Motor neuron (in vitro differentiated cells): Measurements from ENCODE around the gene CLTA. TPM values are rescaled to one million over a fixed set of nuclear protein-coding genes. Genes with fewer than 3 reads are reported as not detected.
"Not testable (repeated sequence)": the region's sequence is repeated elsewhere in the genome, so short reads cannot be mapped to it uniquely, and the experiment has no call there.

Experiments
- ATAC-seq, 8 experiments: fragments of 200-7000 bp; cut with Tn5 transposase; replicated peaks in 6 of 8; 2 replicates each; pipeline ENCODE4 v1.8.0; 2021; ENCODE audit warnings: mild to moderate bottlenecking in 8 of 8, moderate library complexity in 8 of 8
- H3K27ac ChIP-seq, 2 donors: fragments of 250-450 bp; sonication (Bioruptor Pico); 2 replicates each; pipeline ENCODE4 v1.9.0; 2021; ENCODE audit warnings: antibody characterized with exemption in 2 of 2, mild to moderate bottlenecking in 2 of 2, moderate library complexity in 1 of 2
- H3K4me1 ChIP-seq, 2 donors: fragments of 250-450 bp; sonication (Bioruptor Pico); replicated peaks in 1 of 2; 2 replicates each; pipeline ENCODE4 v1.6.1; 2021; ENCODE audit warnings: antibody characterized with exemption in 2 of 2, mild to moderate bottlenecking in 2 of 2, moderate library complexity in 1 of 2
- H3K4me3 ChIP-seq, 5 donors: fragments of 250-450 bp; sonication (Bioruptor Pico); 2 replicates each; pipeline ENCODE4 v1.9.0; 2021; ENCODE audit warnings: antibody characterized with exemption in 5 of 5, mild to moderate bottlenecking in 5 of 5, moderate library complexity in 4 of 5
- WGBS, 10 experiments: fragments of 450-650 bp; shearing (Covaris generic); methylation state at CpG; one replicate each; pipeline ENCODE4 v1.0.0; 2022; 5-methylcytosine and 5-hydroxymethylcytosine counted together
- in situ Hi-C, 9 experiments: fragments of 400-800 bp; cut with MboI; loops; one replicate each; pipeline ENCODE4 v1.15.0; 2021; ENCODE audit warnings: low sequenced_read_pairs in 9 of 9, low pct_unique_long_range_greater_than_20kb in 2 of 9; ENCODE audit not compliant: unreplicated experiment in 9 of 9
- total RNA-seq, 8 experiments: library from RNA; unstranded; fragments of 300-600 nt; gene quantifications; 2 replicates each; pipeline versions ENCODE4 v1.2.3 to v1.2.4, GENCODE V29; 2022

The CLTA gene
- total RNA-seq, 8 experiments from 2014 or later, result 131 to 258 (median 158) TPM

GRCh38 chr9:36221667-36222066, 30.9 kb downstream of the CLTA start:
- ATAC-seq, result no peak
- H3K27ac ChIP-seq, result no peak overlapping the region
- H3K4me3 ChIP-seq, result no peak overlapping the region
- 83 to 100% (median 100%) methylated on average over 1 to 3 of the region's 3 CpGs; no CpG with 5 or more reads in 3 of the 10 experiments for WGBS, 10 experiments
- no peaks in the 10 kb centered on the region for H3K4me1 ChIP-seq
- in situ Hi-C loops, result no loop called here

GRCh38 chr9:36222449-36222848, 31.7 kb downstream of the CLTA start:
- no peak overlapping the region for H3K4me3 ChIP-seq
- no peak overlapping the region for H3K27ac ChIP-seq
- no peak for ATAC-seq
- H3K4me1 ChIP-seq, result no peaks in the 10 kb centered on the region
- in situ Hi-C loops, result no loop called here
- 80 to 100% (median 100%) methylated on average over 1 of the region's 1 CpG; no CpG with 5 or more reads in 4 of the 10 experiments for WGBS, 10 experiments

DNA sequence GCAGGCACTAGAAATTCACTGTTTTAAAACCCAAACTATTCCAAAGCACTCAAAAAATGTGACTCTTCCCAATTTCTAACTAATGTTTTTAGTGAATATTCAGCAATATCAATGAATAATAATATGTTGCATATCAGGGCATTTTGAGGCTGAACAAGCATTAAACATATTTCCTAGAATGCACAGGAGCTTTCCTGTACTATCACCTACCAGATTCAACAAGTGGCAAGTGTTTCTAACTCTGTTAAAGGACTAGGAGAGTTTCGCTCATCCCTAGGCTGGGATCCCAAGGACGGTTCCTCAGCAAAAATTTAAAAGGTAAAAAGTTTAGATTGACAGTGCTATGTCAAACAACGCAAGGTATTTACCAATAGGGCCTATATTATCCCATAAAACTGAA, 46.5 kb downstream of the CLTA start:
- WGBS, 10 experiments, result 89 to 100% (median 100%) methylated on average over 2 to 3 of the region's 3 CpGs; no CpG with 5 or more reads in 1 of the 10 experiments

GRCh38 chr9:36239205-36239604, 48.5 kb downstream of the CLTA start:
- H3K4me3 ChIP-seq, H3K27ac ChIP-seq, ATAC-seq, H3K4me1 ChIP-seq: not testable (repeated sequence)
- 93 to 100% (median 100%) methylated on average over 1 to 7 of the region's 7 CpGs; no CpG with 5 or more reads in 1 of the 10 experiments for WGBS, 10 experiments
- in situ Hi-C loops, result loop anchor here in 1 of 9 experiments (25.0 kb wide), 1 partner anchor 98 kb away; no protein-coding TSS in a partner anchor

More for the DNA sequence above, 46.5 kb downstream of the CLTA start:
- no peak overlapping the region for H3K4me3 ChIP-seq
- no peak overlapping the region for H3K27ac ChIP-seq
- in situ Hi-C loops, result loop anchor here in 1 of 9 experiments (25.0 kb wide), 1 partner anchor 100 kb away; no protein-coding TSS in a partner anchor
- H3K4me1 ChIP-seq, result no peaks in the 10 kb centered on the region
- ATAC-seq, result no peak

- ATAC-seq, H3K27ac ChIP-seq, H3K4me3 ChIP-seq, H3K4me1 ChIP-seq: not testable (repeated sequence)
- WGBS, 10 experiments, result 83 to 100% (median 100%) methylated on average over 1 to 3 of the region's 3 CpGs; no CpG with 5 or more reads in 2 of the 10 experiments
- in situ Hi-C loops, result loop anchor here in 1 of 9 experiments (25.0 kb wide), 1 partner anchor 98 kb away; no protein-coding TSS in a partner anchor
Observed at GRCh38 chr9:36239675-36240074, 49.0 kb downstream of the CLTA start.

GRCh38 chr9:36245906-36246305, 55.2 kb downstream of the CLTA start:
- no peak overlapping the region for H3K27ac ChIP-seq
- 55 to 100% (median 94%) methylated on average over 1 to 5 of the region's 6 CpGs for WGBS, 10 experiments
- H3K4me1 ChIP-seq, result no peaks in the 10 kb centered on the region

GRCh38 chr9:36247356-36247755, 56.6 kb downstream of the CLTA start:
- no peak for ATAC-seq
- 75 to 100% (median 100%) methylated on average over 1 to 3 of the region's 3 CpGs; no CpG with 5 or more reads in 1 of the 10 experiments for WGBS, 10 experiments
- in situ Hi-C loops, result loop anchor here in 1 of 9 experiments (25.0 kb wide), 1 partner anchor 90 kb away; no protein-coding TSS in a partner anchor
- Histone ChIP-seq H3K4me1 (no peaks in the 10 kb centered on the region), H3K27ac (no peak overlapping the region), H3K4me3 (no peak overlapping the region)

More at GRCh38 chr9:36245906-36246305, 55.2 kb downstream of the CLTA start:
- ATAC-seq, result no peak
- no peak overlapping the region for H3K4me3 ChIP-seq
- in situ Hi-C loops, result loop anchor here in 1 of 9 experiments (25.0 kb wide), 1 partner anchor 91 kb away; no protein-coding TSS in a partner anchor

GRCh38 chr9:36248061-36248460, 57.3 kb downstream of the CLTA start:
- WGBS, 10 experiments, result 43 to 86% (median 77%) methylated on average over 2 to 7 of the region's 8 CpGs; no CpG with 5 or more reads in 1 of the 10 experiments
- peak in 3 of 8 experiments; percentile 47 to 79 (median 53) for ATAC-seq
- in situ Hi-C loops, result loop anchor here in 1 of 9 experiments (25.0 kb wide), 1 partner anchor 89 kb away; no protein-coding TSS in a partner anchor

DNA sequence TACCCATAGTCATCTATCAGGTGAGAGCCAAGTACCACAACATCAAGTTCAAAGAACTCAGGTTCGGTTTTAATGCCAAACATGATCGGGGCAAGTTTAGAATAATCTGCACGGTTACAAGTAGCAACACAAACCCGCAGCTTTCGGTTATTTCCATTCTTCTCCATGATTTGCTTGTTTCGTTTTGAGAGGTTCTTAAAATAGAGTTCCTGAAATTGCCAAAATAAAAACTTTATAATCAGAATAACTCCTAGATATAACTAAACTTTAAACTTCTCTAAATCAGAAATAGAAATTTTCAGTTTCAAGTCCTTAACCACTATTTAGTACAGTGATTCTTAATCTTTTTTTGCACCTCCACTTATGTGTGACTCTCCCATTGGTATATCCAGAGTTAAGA, 58.5 kb downstream of the CLTA start:
- H3K4me3 ChIP-seq, result no peak overlapping the region
- H3K27ac ChIP-seq, result no peak overlapping the region
- ATAC-seq, result no peak
- H3K4me1 ChIP-seq, result no peaks in the 10 kb centered on the region
- in situ Hi-C loops, result loop anchor here in 1 of 9 experiments (25.0 kb wide), 1 partner anchor 88 kb away; no protein-coding TSS in a partner anchor
- WGBS, 10 experiments, result 73 to 100% (median 94%) methylated on average over 1 to 6 of the region's 6 CpGs

More at GRCh38 chr9:36248061-36248460, 57.3 kb downstream of the CLTA start:
- not testable (repeated sequence) for H3K4me1 ChIP-seq, H3K27ac ChIP-seq, H3K4me3 ChIP-seq

GRCh38 chr9:36250079-36250478, 59.4 kb downstream of the CLTA start:
- Histone ChIP-seq H3K4me1 (no peaks in the 10 kb centered on the region), H3K4me3 (no peak overlapping the region), H3K27ac (no peak overlapping the region)
- ATAC-seq, result no peak
- in situ Hi-C loops, result loop anchor here in 1 of 9 experiments (25.0 kb wide), 1 partner anchor 88 kb away; the partner anchor contains the start of gene CCIN
- WGBS, 10 experiments, result 44 to 100% (median 86%) methylated on average over 1 of the region's 1 CpG; no CpG with 5 or more reads in 1 of the 10 experiments

DNA sequence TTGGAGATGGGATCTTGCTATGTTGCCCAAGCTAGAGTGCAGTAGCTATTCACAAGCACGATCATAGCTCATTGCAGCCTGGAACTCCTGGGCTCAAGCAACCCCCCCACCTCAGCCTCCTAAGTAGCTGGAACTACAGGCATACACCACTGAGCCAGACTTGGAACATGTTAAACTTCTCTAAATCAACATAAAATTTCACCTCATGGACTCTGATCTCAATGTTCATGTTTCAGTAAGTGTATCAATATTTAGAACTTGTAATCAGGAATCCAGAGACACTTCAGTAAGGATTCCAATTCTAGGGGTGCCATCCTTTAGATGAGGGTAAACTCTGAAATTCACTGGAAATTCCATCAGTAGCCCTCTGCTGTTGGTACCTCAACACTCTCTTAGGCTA, 60.7 kb downstream of the CLTA start:
- Histone ChIP-seq H3K27ac (no peak overlapping the region), H3K4me3 (no peak overlapping the region), H3K4me1 (no peaks in the 10 kb centered on the region)
- WGBS, 10 experiments, result 80 to 100% (median 100%) methylated on average over 1 of the region's 1 CpG; no CpG with 5 or more reads in 6 of the 10 experiments
- in situ Hi-C loops, result loop anchor here in 1 of 9 experiments (25.0 kb wide), 1 partner anchor 89 kb away; the partner anchor contains the start of gene CCIN
- ATAC-seq, result no peak

DNA sequence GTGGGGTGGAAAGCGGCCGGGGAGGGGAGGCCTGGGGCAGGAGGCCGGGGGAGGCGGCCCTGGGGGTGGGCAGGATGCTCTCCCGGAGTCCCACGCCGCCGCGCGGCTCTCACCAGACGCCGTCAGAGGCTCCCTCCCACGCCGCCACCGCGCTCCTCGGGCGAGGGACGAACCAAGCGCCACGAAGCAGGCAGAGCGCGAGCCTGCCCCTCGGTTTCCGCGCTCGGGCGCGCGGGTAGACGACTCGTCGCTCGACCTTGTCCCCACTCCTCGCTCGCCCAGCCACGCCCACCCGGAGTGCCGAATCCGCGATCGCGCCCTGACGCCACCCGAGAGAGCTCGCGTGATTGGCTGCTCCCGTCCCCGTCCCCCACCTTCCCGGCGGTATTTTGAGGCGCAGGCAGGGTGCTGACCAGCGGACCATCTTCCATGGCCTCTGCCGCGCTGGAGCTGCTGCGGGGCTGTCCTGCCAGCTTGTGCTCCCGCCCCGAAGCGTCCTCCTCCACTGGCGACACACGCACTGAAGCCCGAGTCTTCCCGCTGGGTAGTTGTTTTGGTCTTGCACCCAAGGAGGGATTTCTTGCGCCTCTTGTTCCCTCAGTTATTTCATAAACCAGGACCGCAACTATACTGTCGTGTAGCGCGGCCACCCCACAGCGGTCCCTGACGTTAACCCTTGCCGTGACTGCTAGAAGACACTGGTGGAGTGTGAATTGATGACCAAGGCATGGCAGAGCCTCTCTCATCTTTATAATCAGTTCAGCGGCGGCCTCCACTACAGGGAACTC, 67.7 kb downstream of the CLTA start, which contains the start of gene GNE:
GNE (minus strand) TSS at position 241 of the 788 bp plus-strand sequence. CDS start 9,093 bp downstream, outside the sequence.
- peak within 1 kb of the TSS; percentile 91 to 96 for H3K27ac ChIP-seq
- WGBS, 10 experiments, result 0% methylated on average over 1 to 7 of the region's 73 CpGs; no CpG with 5 or more reads in 7 of the 10 experiments
- peak; percentile 82 to 95 (median 90) for ATAC-seq
- peak within 1 kb of the TSS; percentile 68 to 97 (median 80) for H3K4me3 ChIP-seq
- in situ Hi-C loops, result loop anchor here in 1 of 9 experiments (25.0 kb wide), 1 partner anchor 96 kb away; the partner anchor contains the start of gene CCIN
- peaks cover 0 to 4% of the 10 kb centered on the region in 2 donors for H3K4me1 ChIP-seq
